SIG-M5 treated with dmso at 0.1 percent for 504 hours (cell line): Measurements from ENCODE around the gene SFT2D1.

Experiments
- DNase-seq: peaks from one replicate; lab custom pipeline; 2025; ENCODE audit not compliant: unreplicated experiment; lab: John Stamatoyannopoulos, UW

Gene SFT2D1

GRCh38 chr6:166278579-166279392, 63.6 kb downstream of the SFT2D1 start:
- no peak for DNase-seq

DNA sequence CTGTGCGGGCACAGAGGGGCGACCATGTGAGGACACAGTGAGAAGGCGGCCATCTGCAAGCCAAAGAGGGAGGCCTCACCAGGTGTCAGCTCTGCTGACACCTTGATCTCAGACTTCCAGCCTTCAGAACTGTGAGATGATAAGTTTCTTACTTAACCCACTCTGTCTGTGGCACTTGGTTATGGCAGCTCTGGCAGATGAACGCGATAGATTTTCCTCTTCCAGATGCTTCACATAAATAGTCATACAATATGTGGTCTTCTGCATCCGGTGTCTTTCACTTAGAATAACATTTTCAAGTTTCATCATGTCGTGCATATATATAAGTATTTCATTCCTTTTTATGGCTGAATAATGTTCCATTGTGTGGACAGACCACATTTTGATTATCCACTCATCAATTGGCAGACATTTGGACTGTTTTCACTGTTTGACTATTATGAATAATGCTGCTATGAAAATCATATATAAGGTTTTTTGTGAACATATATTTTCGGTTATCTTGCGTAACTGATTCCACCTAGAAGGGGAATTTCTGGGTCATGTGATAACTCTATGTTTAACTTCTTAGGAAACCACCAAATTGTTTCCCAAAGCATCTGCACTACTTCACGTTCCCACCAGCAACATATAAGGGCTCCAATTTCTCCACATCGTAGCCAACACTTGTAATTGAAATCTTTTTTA, 64.3 kb downstream of the SFT2D1 start:
- no peak for DNase-seq

- no peak for DNase-seq
Observed at GRCh38 chr6:166277018-166277417, 65.3 kb downstream of the SFT2D1 start.

- DNase-seq = peak; percentile 12
Observed at GRCh38 chr6:166275714-166276166, 66.6 kb downstream of the SFT2D1 start.

DNA sequence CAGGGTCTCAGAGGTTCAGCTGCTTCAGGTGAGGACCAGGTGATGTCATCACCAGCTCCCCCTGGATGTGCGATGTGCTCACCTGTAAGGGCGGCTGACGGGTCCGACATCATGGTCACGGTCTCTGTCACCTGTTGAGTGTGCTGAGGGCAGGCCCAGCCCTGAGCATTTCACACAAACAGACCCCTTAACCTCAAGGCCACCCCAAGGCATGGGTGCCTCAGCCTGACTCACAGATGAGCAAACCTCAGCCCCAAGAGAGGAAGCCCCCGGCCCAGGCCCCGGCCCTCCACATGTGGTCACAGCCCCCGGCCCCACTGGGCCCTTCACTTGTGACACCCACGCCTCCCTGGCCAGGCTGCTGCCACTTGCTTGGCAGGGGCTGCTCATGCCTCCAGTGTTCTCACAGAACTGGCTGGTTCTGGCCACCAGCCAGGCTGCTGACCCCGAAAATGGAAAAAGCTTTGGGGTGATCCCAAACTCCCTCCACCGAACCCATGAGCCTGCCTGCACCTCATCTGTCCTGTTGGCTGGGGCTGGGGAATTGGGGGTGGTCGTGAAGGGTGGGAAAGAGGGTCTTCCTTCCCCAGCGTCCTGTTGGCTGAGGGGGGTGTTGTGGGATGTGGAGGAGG, 67.5 kb downstream of the SFT2D1 start:
- no peak for DNase-seq

GRCh38 chr6:166274163-166274562, 68.2 kb downstream of the SFT2D1 start:
- no peak for DNase-seq

DNA sequence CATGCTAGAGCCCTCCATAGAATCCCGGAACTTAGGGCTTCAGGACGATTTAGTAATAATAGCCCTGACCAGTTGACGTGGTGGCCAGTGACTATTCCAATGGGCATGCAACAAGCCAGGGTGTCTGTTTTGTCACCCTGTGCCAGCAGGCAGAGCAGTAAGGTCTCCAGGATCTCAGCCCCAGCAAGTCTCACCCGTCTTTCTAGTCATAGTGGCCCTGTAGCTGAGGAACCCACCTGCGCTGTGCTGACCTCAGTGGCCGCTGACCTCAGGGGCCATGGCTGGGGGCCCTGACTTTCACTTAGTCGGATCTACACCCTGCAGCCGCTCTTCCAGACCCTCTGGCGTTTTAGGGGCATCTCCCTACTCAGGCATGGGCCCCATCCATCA, 71.0 kb downstream of the SFT2D1 start:
- no peak for DNase-seq

DNA sequence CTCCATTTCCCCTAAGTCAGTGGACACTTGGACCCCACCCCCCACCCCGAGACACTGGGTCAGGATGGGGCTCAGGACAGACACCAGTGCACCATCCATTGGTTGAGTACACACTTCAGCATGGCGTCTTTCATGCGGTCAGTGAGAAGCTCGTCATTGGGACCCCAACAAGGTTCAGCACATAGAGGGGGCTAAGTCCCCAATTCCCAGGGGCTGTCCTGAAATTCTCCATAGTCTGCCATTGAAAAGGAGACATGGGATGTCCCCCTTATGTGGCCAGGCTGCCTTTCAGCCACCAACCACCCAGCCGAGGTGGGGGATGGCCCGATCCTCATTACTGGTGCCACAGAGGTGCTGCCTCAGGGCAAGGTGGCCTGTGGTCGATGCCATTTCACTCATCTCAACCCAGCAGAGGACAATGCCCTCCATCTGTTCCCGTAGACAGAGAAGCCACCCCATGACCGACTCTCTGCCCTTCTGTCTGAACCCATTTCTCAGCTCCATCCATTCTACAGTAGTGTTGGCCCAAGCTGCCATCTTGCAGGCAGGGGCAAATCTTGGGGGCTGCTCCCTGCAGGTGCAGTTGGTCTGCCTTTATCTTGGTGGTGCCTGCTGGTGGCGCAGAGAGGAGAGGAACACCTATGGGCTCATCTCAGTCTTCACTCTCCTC, 71.5 kb downstream of the SFT2D1 start:
- no peak for DNase-seq
